HEK293 (cell line): ENCODE data around the gene CTAG1A.

ENCODE experiments used
- GFI1B ChIP-seq: fragments of 450-650 bp; formaldehyde crosslinking; IDR thresholded peaks from 2 replicates; pipeline ENCODE4 v1.5.1; 2016; ENCODE audit warnings: missing biosample characterization, missing genetic modification characterization
- KLF7 ChIP-seq: fragments of 450-650 bp; formaldehyde crosslinking; IDR thresholded peaks from 2 replicates; pipeline ENCODE4 v1.5.1; 2016; ENCODE audit warnings: missing biosample characterization, missing genetic modification characterization, borderline replicate concordance
- TCF7L2 ChIP-seq: IDR thresholded peaks from 2 replicates; pipeline ENCODE4 v1.6.1; 2011; ENCODE audit warnings: low read depth, mild to moderate bottlenecking, inconsistent platforms, low read length, moderate library complexity, borderline replicate concordance
- ZFP41 ChIP-seq: fragments of 450-650 bp; formaldehyde crosslinking; IDR thresholded peaks from 2 replicates; pipeline ENCODE4 v1.5.1; 2016; ENCODE audit warnings: missing biosample characterization, missing genetic modification characterization, borderline replicate concordance
- ZNF274 ChIP-seq, 2 experiments: fragments of 200-500 bp in 1 of 2; fragments of 450-650 bp in 1 of 2; sonication (Bioruptor generic) in 1 of 2; formaldehyde crosslinking in 1 of 2; IDR thresholded peaks; 2 replicates each; pipeline versions ENCODE4 v1.5.1 to v1.6.1; 2014 to 2016; ENCODE audit warnings: borderline replicate concordance in 1 of 2, inconsistent platforms in 1 of 2, low read length in 1 of 2, missing biosample characterization in 1 of 2, missing genetic modification characterization in 1 of 2
- ZNF335 ChIP-seq: fragments of 450-650 bp; formaldehyde crosslinking; conservative IDR thresholded peaks from 2 replicates; pipeline ENCODE4 v1.5.1; 2016; ENCODE audit warnings: missing biosample characterization, missing genetic modification characterization
- ZNF701 ChIP-seq: fragments of 450-650 bp; formaldehyde crosslinking; IDR thresholded peaks from 2 replicates; pipeline ENCODE4 v1.5.1; 2016; ENCODE audit warnings: missing biosample characterization, missing genetic modification characterization
- ZNF747 ChIP-seq: fragments of 450-650 bp; formaldehyde crosslinking; IDR thresholded peaks from 2 replicates; pipeline ENCODE4 v1.5.1; 2016; ENCODE audit warnings: missing biosample characterization, missing genetic modification characterization
- TF ChIP-seq, protein P1 (sequence below): fragments of 450-650 bp; formaldehyde crosslinking; IDR thresholded peaks from 2 replicates; pipeline ENCODE4 v1.5.1; 2016; ENCODE audit warnings: missing biosample characterization, missing genetic modification characterization, borderline replicate concordance
- TF ChIP-seq, protein P2 (sequence below): fragments of 450-650 bp; formaldehyde crosslinking; conservative IDR thresholded peaks from 2 replicates; pipeline ENCODE4 v1.5.1; 2016; ENCODE audit warnings: low read depth, missing biosample characterization, missing genetic modification characterization
- TF ChIP-seq, protein P3 (sequence below): fragments of 450-650 bp; formaldehyde crosslinking; IDR thresholded peaks from 2 replicates; pipeline ENCODE4 v1.5.1; 2016; ENCODE audit warnings: missing biosample characterization, missing genetic modification characterization
- TF ChIP-seq, protein P4 (sequence below): fragments of 450-650 bp; formaldehyde crosslinking; IDR thresholded peaks from 2 replicates; pipeline ENCODE4 v1.5.1; 2016; ENCODE audit warnings: missing biosample characterization, missing genetic modification characterization
- TF ChIP-seq, protein P5 (sequence below): fragments of 450-650 bp; formaldehyde crosslinking; IDR thresholded peaks from 2 replicates; pipeline ENCODE4 v1.5.1; 2016; ENCODE audit warnings: missing biosample characterization, missing genetic modification characterization
- TF ChIP-seq, protein P6 (sequence below): fragments of 450-650 bp; formaldehyde crosslinking; IDR thresholded peaks from 2 replicates; pipeline ENCODE4 v1.5.1; 2017; ENCODE audit warnings: missing biosample characterization, missing genetic modification characterization

DNA sequence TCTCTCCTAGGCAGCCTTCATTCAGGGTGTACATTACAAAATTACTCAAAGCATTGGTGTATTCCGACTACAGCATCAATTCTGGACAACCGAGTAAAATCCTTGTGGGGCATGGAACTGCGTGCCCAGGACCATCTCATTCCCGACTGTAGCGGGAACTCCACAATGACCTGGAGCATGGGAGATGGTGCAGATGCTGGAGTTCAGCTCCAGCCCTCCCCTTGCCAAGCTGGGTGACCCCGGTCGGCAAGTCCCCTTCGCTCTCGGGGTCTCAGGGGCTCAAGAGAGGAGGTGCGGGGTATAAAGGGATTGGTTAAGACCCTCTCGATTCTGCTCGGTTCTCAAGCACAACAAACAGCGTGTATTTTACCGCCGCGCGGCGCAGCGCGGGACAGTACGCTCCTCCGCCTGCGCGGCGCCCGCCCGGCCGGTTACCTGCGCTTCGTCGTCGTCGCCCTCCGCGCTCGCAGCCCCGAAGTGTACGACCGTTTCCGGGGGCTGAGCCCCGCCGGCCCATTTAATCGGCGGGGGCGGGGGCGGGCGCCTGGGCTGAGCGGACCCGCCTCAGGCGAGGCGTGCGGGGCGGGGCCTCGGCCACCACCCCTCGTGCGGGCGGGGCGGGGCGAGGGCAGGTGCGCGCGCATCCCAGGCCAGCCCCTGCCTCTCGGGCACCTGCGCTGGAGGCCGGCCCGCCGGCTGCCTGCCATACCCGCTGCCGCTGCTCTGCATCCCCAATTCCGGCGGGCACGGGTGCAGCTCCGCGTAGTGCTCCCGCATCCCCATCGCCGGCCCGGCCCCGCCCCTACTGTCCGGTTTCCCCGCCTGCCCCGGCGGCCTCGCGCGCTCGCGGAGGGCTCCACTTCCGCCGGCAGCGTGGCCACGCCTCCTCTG lies 38.3 kb upstream of the CTAG1A start, which contains the start of gene G6PD:
- TF ChIP-seq ZNF701, result no peak
- TF ChIP-seq, protein P1, sequence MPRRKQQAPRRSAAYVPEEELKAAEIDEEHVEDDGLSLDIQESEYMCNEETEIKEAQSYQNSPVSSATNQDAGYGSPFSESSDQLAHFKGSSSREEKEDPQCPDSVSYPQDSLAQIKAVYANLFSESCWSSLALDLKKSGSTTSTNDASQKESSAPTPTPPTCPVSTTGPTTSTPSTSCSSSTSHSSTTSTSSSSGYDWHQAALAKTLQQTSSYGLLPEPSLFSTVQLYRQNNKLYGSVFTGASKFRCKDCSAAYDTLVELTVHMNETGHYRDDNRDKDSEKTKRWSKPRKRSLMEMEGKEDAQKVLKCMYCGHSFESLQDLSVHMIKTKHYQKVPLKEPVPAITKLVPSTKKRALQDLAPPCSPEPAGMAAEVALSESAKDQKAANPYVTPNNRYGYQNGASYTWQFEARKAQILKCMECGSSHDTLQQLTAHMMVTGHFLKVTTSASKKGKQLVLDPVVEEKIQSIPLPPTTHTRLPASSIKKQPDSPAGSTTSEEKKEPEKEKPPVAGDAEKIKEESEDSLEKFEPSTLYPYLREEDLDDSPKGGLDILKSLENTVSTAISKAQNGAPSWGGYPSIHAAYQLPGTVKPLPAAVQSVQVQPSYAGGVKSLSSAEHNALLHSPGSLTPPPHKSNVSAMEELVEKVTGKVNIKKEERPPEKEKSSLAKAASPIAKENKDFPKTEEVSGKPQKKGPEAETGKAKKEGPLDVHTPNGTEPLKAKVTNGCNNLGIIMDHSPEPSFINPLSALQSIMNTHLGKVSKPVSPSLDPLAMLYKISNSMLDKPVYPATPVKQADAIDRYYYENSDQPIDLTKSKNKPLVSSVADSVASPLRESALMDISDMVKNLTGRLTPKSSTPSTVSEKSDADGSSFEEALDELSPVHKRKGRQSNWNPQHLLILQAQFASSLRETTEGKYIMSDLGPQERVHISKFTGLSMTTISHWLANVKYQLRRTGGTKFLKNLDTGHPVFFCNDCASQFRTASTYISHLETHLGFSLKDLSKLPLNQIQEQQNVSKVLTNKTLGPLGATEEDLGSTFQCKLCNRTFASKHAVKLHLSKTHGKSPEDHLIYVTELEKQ (tag by site-specific recombination), result no peak
- no peak for TF ChIP-seq ZNF274 (IDR thresholded peaks at IDR 0.05; ENCODE audit: low read length)
- no peak for TF ChIP-seq ZNF274 (tag by site-specific recombination; IDR thresholded peaks at IDR 0.05; ENCODE audit: borderline replicate concordance)
- TF ChIP-seq, protein P2, sequence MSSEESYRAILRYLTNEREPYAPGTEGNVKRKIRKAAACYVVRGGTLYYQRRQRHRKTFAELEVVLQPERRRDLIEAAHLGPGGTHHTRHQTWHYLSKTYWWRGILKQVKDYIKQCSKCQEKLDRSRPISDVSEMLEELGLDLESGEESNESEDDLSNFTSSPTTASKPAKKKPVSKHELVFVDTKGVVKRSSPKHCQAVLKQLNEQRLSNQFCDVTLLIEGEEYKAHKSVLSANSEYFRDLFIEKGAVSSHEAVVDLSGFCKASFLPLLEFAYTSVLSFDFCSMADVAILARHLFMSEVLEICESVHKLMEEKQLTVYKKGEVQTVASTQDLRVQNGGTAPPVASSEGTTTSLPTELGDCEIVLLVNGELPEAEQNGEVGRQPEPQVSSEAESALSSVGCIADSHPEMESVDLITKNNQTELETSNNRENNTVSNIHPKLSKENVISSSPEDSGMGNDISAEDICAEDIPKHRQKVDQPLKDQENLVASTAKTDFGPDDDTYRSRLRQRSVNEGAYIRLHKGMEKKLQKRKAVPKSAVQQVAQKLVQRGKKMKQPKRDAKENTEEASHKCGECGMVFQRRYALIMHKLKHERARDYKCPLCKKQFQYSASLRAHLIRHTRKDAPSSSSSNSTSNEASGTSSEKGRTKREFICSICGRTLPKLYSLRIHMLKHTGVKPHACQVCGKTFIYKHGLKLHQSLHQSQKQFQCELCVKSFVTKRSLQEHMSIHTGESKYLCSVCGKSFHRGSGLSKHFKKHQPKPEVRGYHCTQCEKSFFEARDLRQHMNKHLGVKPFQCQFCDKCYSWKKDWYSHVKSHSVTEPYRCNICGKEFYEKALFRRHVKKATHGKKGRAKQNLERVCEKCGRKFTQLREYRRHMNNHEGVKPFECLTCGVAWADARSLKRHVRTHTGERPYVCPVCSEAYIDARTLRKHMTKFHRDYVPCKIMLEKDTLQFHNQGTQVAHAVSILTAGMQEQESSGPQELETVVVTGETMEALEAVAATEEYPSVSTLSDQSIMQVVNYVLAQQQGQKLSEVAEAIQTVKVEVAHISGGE, result no peak
- TF ChIP-seq, protein P3, sequence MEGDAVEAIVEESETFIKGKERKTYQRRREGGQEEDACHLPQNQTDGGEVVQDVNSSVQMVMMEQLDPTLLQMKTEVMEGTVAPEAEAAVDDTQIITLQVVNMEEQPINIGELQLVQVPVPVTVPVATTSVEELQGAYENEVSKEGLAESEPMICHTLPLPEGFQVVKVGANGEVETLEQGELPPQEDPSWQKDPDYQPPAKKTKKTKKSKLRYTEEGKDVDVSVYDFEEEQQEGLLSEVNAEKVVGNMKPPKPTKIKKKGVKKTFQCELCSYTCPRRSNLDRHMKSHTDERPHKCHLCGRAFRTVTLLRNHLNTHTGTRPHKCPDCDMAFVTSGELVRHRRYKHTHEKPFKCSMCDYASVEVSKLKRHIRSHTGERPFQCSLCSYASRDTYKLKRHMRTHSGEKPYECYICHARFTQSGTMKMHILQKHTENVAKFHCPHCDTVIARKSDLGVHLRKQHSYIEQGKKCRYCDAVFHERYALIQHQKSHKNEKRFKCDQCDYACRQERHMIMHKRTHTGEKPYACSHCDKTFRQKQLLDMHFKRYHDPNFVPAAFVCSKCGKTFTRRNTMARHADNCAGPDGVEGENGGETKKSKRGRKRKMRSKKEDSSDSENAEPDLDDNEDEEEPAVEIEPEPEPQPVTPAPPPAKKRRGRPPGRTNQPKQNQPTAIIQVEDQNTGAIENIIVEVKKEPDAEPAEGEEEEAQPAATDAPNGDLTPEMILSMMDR (tag by site-specific recombination), result no peak
- TF ChIP-seq, protein P4, sequence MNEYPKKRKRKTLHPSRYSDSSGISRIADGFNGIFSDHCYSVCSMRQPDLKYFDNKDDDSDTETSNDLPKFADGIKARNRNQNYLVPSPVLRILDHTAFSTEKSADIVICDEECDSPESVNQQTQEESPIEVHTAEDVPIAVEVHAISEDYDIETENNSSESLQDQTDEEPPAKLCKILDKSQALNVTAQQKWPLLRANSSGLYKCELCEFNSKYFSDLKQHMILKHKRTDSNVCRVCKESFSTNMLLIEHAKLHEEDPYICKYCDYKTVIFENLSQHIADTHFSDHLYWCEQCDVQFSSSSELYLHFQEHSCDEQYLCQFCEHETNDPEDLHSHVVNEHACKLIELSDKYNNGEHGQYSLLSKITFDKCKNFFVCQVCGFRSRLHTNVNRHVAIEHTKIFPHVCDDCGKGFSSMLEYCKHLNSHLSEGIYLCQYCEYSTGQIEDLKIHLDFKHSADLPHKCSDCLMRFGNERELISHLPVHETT (tag by site-specific recombination), result no peak
- TF ChIP-seq GFI1B, result no peak
- TF ChIP-seq ZNF747 (tag by site-specific recombination), result no peak
- no peak for TF ChIP-seq TCF7L2
- TF ChIP-seq ZFP41, result no peak
- TF ChIP-seq, protein P5, sequence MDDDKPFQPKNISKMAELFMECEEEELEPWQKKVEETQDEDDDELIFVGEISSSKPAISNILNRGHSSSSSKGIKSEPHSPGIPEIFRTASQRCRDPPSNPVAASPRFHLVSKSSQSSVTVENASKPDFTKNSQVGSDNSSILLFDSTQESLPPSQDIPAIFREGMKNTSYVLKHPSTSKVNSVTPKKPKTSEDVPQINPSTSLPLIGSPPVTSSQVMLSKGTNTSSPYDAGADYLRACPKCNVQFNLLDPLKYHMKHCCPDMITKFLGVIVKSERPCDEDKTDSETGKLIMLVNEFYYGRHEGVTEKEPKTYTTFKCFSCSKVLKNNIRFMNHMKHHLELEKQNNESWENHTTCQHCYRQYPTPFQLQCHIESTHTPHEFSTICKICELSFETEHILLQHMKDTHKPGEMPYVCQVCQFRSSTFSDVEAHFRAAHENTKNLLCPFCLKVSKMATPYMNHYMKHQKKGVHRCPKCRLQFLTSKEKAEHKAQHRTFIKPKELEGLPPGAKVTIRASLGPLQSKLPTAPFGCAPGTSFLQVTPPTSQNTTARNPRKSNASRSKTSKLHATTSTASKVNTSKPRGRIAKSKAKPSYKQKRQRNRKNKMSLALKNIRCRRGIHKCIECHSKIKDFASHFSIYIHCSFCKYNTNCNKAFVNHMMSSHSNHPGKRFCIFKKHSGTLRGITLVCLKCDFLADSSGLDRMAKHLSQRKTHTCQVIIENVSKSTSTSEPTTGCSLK (tag by site-specific recombination), result no peak
- no peak; the same call in 1 of the 2 replicates for TF ChIP-seq ZNF335 (tag by site-specific recombination)
- TF ChIP-seq, protein P6, sequence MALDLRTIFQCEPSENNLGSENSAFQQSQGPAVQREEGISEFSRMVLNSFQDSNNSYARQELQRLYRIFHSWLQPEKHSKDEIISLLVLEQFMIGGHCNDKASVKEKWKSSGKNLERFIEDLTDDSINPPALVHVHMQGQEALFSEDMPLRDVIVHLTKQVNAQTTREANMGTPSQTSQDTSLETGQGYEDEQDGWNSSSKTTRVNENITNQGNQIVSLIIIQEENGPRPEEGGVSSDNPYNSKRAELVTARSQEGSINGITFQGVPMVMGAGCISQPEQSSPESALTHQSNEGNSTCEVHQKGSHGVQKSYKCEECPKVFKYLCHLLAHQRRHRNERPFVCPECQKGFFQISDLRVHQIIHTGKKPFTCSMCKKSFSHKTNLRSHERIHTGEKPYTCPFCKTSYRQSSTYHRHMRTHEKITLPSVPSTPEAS (tag by site-specific recombination), result no peak
- TF ChIP-seq KLF7 (tag by site-specific recombination), result no peak
